DND-41 (cell line): ENCODE results near the gene ACACA.

Source experiments
- ATAC-seq: fragments of 200-7000 bp; cut with Tn5 transposase; 3 replicates; pipeline ENCODE4 v1.9.1; 2021; ENCODE audit warnings: low read depth; ENCODE audit not compliant: insufficient read depth
- DNase-seq: peaks from one replicate; pipeline ENCODE4 v3.0.0-alpha.2; 2020
- H2AFZ ChIP-seq: 2 replicates; pipeline ENCODE4 v1.6.0; 2012; ENCODE audit warnings: low read depth, low read length
- H3K27ac ChIP-seq: 2 replicates; pipeline ENCODE4 v1.5.1; 2012; ENCODE audit warnings: low read length, inconsistent platforms
- H3K27me3 ChIP-seq: fragments of 200-600 bp; sonication (generic); 2 replicates; pipeline ENCODE4 v1.6.0; 2012; ENCODE audit warnings: low read length, mild to moderate bottlenecking, inconsistent platforms; ENCODE audit not compliant: insufficient read depth, poor library complexity
- H3K36me3 ChIP-seq: 2 replicates; pipeline ENCODE4 v1.5.1; 2012; ENCODE audit warnings: low read length, inconsistent platforms; ENCODE audit not compliant: insufficient read depth
- H3K4me1 ChIP-seq: 2 replicates; pipeline ENCODE4 v1.5.1; 2012; ENCODE audit warnings: mild to moderate bottlenecking, low read length; ENCODE audit not compliant: insufficient read depth
- H3K4me2 ChIP-seq: 2 replicates; pipeline ENCODE4 v1.6.0; 2012; ENCODE audit warnings: mild to moderate bottlenecking, moderate library complexity, low read length, inconsistent platforms; ENCODE audit not compliant: insufficient read depth
- H3K4me3 ChIP-seq, 2 experiments: fragments of 200-600 bp in 1 of 2; shearing (Covaris generic) in 1 of 2; 2 replicates each; pipeline ENCODE4 v1.5.1; 2012 to 2016; ENCODE audit warnings: inconsistent platforms in 2 of 2, low read length in 2 of 2, mild to moderate bottlenecking in 2 of 2, low read depth in 1 of 2, moderate library complexity in 1 of 2
- H3K79me2 ChIP-seq: 2 replicates; pipeline ENCODE4 v1.6.0; 2012; ENCODE audit warnings: low read length, inconsistent platforms; ENCODE audit not compliant: insufficient read depth
- H3K9ac ChIP-seq: 2 replicates; pipeline ENCODE4 v1.6.0; 2012; ENCODE audit warnings: low read depth, mild to moderate bottlenecking, inconsistent platforms, low read length, moderate library complexity
- H3K9me3 ChIP-seq: 2 replicates; pipeline ENCODE4 v1.5.1; 2012; ENCODE audit warnings: low read length, moderate library complexity, mild to moderate bottlenecking, inconsistent platforms; ENCODE audit not compliant: insufficient read depth, severe bottlenecking
- H4K20me1 ChIP-seq: 2 replicates; pipeline ENCODE4 v1.6.0; 2012; ENCODE audit warnings: low read length; ENCODE audit not compliant: insufficient read depth
- CTCF ChIP-seq: IDR thresholded peaks from 2 replicates; pipeline ENCODE4 v1.5.1; 2012; ENCODE audit warnings: borderline replicate concordance, low read length, moderate library complexity, mild to moderate bottlenecking; ENCODE audit not compliant: poor library complexity, severe bottlenecking; ENCODE audit errors: extremely low read depth
- EZH2 ChIP-seq: IDR thresholded peaks from 3 replicates; pipeline ENCODE4 v1.6.1; 2012; ENCODE audit warnings: borderline replicate concordance, low read depth, mild to moderate bottlenecking, moderate library complexity, low read length, inconsistent platforms; ENCODE audit not compliant: severe bottlenecking

The ACACA gene

GRCh38 chr17:37086948-37087347 is 319.7 kb downstream of the ACACA start:
- TF ChIP-seq CTCF (no peak), EZH2 (no peak)
- Histone ChIP-seq H3K9me3 (no peaks in the 10 kb centered on the region), H3K79me2 (no peaks in the 10 kb centered on the region), H3K27me3 (no peaks in the 10 kb centered on the region), H3K4me1 (peaks cover 8% of the 10 kb centered on the region), H4K20me1 (no peaks in the 10 kb centered on the region; the same call in 1 of the 2 replicates), H3K27ac (no peak overlapping the region), H3K4me3 (no peak overlapping the region), H3K9ac (no peak overlapping the region), H2AFZ (no peak overlapping the region), H3K4me2 (no peak overlapping the region), H3K36me3 (peaks cover 61% of the 10 kb centered on the region)
- ATAC-seq (no peak), DNase-seq (no peak)

- no peak for TF ChIP-seq CTCF
- TF ChIP-seq EZH2, result no peak
- Histone ChIP-seq H3K9me3 (no peaks in the 10 kb centered on the region), H3K36me3 (peaks cover 56% of the 10 kb centered on the region), H4K20me1 (no peaks in the 10 kb centered on the region; the same call in 1 of the 2 replicates), H3K4me1 (peaks cover 8% of the 10 kb centered on the region), H3K4me2 (no peak overlapping the region), H3K27me3 (no peaks in the 10 kb centered on the region), H3K27ac (no peak overlapping the region), H2AFZ (no peak overlapping the region), H3K9ac (no peak overlapping the region), H3K79me2 (no peaks in the 10 kb centered on the region), H3K4me3 (no peak overlapping the region)
- DNase-seq (no peak), ATAC-seq (no peak)
Observed at GRCh38 chr17:37086334-37086733, 320.3 kb downstream of the ACACA start.

GRCh38 chr17:37084372-37084771 is 322.3 kb downstream of the ACACA start:
- Histone ChIP-seq H3K9ac (no peak overlapping the region), H3K27ac (no peak overlapping the region), H4K20me1 (no peaks in the 10 kb centered on the region; the same call in 1 of the 2 replicates), H3K9me3 (no peaks in the 10 kb centered on the region), H3K36me3 (peaks cover 42% of the 10 kb centered on the region), H3K79me2 (no peaks in the 10 kb centered on the region), H3K27me3 (no peaks in the 10 kb centered on the region), H3K4me1 (no peaks in the 10 kb centered on the region), H2AFZ (no peak overlapping the region), H3K4me3 (no peak overlapping the region), H3K4me2 (no peak overlapping the region)
- no peak for ATAC-seq
- TF ChIP-seq CTCF (no peak), EZH2 (no peak)
- no peak for DNase-seq

- ATAC-seq, result no peak
- no peak for DNase-seq
- no peak overlapping the region for H3K9ac ChIP-seq
Observed at GRCh38 chr17:37083456-37083855, 323.2 kb downstream of the ACACA start.

More at GRCh38 chr17:37083456-37083855, 323.2 kb downstream of the ACACA start:
- Histone ChIP-seq H3K27ac (no peak overlapping the region), H2AFZ (no peak overlapping the region), H3K27me3 (no peaks in the 10 kb centered on the region), H3K4me1 (no peaks in the 10 kb centered on the region), H3K36me3 (peaks cover 33% of the 10 kb centered on the region), H3K9me3 (no peaks in the 10 kb centered on the region), H3K4me2 (no peak overlapping the region), H3K79me2 (no peaks in the 10 kb centered on the region), H4K20me1 (no peaks in the 10 kb centered on the region), H3K4me3 (no peak overlapping the region)
- TF ChIP-seq CTCF, result no peak
- no peak for TF ChIP-seq EZH2
